Inferior parietal cortex (tissue), 1 donor: Measurements from ENCODE around the gene TPGS1.

Experiments
- DNase-seq: peaks from one replicate; pipeline ENCODE4 v3.0.0-alpha.2; 2016; ENCODE audit errors: extremely low spot score

The TPGS1 gene

DNA sequence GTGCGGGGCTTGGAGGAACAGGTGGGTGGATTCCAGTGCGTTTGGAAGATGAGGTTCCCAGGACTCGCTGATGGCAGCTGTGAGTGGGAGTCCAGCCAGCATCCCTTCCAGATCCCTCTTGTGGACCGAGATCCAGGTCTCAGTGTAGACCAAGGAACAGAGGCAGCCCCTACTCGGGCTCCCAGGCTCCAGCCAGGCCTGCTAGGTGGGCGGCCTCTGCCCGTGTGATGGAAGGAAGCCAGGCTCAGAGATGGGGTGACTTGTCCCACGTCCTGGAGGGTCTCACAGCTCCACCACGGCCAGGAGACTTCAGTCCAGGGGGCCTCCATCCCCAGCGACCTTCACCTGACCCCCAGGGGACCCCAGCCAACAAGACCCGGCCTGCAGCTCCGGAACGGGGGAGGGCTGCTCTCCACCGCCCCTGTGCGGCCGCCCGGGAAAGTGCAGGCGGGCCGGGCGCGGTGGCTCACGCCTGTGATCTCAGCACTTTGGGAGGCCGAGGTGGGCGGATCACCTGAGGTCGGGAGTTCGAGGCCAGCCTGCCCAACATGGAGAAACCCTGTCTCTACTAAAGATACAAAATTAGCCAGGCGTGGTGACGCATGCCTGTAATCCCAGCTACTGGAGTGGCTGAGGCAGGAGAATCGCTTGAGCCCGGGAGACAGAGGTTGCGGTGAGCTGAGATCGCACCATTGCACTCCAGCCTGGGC lies 11.7 kb upstream of the TPGS1 start:
- DNase-seq: no peak

DNA sequence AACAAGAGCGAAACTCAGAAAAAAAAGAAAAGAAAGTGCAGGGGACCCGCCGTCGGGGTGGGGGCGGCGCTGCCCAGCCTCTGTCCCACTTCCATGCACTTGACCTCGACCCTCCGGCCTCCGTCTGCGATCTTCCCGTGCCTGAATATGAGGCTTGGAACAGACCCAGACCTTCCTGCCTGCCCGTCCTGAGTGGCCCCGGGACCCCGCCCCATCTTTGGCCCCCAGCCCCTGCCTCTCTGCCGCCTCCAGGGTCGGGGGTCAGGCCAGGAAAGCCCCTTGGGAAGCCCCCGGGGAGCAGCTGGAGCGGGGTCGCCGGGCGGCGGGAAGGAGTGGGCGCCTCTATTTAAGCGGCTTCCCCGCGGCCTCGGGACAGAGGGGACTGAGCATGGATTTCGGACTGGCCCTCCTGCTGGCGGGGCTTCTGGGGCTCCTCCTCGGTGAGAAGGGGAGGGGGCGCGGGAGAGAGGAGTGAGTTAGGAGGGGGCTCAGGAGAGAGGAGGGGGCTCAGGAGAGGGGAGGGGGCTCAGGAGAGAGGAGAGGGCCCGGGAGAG lies 11.1 kb upstream of the TPGS1 start, which contains the start of gene MADCAM1:
Gene MADCAM1, plus strand, starts transcription at position 375 of the 554 bp plus-strand sequence. Its CDS starts 14 bp downstream, at position 389.
- no peak for DNase-seq

DNA sequence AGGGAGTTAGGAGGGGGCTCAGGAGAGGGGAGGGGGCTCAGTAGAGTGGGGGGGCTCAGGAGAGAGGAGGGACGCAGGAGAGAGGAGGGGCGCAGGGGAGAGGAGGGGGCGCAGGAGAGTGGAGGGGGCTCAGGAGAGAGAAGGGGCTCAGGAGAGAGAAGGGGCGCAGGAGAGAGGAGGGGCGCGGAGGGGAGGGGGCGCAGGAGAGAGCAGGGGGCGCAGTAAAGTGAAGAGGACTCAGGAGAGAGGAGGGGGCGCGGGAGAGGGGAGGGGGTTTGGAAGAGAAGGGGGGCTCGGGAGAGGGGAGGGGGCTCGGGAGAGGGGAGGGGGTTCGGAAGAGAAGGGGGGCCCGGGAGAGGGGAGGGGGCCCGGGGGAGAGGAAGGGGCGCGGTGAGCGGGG lies 10.3 kb upstream of the TPGS1 start:
- DNase-seq: no peak

DNA sequence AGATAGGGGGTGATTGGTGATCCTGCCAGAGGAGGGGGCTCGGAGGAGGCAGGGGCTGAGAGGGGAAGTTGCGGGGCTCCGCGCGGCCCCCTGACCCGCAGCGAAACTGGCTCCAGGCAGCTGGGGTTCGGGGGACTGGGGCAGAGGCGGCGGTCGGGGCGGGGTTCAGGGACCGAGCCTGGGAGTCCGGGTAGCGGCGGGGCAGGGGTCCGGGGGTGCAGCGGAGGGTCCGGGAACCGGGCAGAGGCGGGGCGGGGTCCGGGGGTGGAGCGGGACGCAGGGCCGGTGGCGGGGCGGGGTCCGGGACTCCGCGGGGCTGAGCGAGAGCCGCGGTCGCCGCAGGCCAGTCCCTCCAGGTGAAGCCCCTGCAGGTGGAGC lies 9.8 kb upstream of the TPGS1 start:
- no peak for DNase-seq

DNA sequence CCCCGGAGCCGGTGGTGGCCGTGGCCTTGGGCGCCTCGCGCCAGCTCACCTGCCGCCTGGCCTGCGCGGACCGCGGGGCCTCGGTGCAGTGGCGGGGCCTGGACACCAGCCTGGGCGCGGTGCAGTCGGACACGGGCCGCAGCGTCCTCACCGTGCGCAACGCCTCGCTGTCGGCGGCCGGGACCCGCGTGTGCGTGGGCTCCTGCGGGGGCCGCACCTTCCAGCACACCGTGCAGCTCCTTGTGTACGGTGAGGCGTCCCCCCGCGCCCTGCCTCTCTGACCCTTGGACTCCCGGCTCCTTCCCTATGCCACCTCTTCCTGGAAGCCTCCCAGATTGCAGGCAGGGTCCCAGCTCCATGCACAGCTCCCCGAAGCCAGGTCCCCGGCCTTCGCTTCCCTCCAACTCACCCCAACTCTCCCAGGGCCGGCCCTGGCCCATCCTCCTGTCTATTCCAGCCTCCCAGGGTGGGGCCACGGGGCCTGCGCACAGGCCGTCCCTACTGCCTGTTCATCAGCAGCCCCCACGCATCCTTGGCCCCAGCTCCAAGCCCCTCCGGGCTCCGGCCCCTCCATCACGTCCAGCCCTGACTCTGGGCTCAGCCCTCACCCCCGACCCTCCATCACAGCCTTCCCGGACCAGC lies 9.3 kb upstream of the TPGS1 start:
- DNase-seq: no peak

DNA sequence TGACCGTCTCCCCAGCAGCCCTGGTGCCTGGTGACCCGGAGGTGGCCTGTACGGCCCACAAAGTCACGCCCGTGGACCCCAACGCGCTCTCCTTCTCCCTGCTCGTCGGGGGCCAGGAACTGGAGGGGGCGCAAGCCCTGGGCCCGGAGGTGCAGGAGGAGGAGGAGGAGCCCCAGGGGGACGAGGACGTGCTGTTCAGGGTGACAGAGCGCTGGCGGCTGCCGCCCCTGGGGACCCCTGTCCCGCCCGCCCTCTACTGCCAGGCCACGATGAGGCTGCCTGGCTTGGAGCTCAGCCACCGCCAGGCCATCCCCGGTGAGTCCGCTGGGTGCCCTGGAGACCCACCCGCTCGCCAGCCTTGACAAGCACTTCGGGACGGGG lies 8.8 kb upstream of the TPGS1 start:
- DNase-seq: no peak

DNA sequence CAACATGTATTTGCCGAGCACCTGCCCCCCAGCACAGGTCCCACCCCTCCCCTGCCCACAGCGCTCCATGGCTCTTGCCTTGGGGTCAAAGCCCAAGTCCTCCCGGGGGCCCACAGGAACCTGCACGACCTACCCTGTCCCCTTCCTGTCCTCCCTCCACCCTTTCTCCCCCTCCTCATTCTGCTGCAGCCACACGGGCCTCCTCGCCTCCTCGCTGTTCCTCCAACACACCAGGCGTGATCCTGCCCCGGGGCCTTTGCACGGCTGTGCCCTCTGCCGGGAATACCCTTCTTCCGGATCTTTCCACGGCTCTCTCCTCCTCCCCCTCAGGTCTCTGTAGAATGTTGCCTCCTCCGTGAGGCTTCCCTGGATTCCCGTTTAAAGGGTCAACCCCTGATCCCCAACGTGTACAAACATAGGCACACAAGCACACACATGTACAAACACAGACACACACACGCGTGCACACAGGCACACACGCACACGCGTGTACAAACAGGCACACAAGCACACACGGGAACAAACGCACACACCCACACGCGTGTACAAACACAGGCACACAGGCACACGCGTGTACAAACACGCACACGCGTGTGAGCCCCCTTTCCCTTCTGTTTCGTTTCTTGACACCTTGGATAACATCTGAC lies 8.2 kb upstream of the TPGS1 start:
- DNase-seq: no peak

DNA sequence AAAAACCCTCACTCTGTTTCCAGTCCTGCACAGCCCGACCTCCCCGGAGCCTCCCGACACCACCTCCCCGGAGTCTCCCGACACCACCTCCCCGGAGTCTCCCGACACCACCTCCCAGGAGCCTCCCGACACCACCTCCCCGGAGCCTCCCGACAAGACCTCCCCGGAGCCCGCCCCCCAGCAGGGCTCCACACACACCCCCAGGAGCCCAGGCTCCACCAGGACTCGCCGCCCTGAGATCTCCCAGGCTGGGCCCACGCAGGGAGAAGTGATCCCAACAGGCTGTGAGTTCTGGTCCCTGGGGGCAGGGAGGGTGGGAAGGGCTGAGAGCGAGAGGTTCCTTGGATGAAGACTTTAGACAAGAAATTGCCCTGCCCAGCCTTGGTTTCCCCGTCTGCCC lies 5.7 kb upstream of the TPGS1 start:
- DNase-seq: no peak

DNA sequence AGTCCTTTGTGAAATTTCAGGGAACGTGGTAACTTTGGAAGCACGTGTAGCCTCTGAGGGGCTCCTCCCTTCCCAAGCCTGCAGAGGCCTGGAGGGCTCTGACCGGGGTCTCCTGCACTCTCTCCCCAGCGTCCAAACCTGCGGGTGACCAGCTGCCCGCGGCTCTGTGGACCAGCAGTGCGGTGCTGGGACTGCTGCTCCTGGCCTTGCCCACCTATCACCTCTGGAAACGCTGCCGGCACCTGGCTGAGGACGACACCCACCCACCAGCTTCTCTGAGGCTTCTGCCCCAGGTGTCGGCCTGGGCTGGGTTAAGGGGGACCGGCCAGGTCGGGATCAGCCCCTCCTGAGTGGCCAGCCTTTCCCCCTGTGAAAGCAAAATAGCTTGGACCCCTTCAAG lies 2.7 kb upstream of the TPGS1 start:
- no peak for DNase-seq

DNA sequence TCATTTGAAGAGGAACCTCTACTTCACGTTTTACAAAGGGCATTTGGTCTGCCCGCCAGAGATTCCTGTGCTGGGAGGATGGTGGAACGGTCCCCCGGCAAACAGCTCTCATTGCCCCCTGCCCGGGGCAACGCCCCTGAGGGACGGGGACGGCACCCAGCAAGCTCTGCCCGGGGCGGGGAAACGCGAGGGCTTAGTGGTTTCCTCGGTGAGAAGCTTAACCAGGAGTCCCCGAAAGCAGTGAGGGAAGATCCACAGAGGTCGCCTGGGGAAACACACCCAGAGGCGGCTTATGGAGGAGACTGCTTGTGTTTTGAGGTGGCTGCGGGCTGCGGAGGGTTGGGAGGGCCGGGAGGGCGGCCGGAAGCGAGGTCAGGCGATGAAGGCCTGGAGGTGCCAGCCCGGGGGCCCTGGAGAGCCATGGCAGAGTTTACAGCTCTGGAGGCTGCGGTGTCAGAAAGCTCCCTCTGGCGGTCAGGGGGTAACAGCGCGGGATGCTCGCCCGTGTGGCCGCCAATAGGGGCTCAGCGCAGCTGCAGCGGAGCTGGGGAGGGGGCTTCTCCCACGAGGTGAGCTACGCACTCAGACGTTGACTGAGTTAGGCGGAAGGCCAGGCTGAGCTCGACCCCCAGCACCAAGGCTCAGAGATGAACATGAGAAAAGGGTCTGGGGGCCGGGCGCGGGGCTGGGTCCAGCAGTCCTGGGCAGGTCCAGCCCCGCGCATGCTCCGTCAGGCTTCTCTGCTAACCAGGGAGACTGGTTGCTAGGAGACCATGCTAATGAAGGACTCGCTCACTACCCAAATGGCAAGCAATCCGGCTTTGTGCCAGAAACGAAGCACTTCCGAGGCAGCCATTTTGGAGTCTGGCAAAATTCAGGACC lies 652 bp upstream of the TPGS1 start:
- DNase-seq: peak; percentile 89

DNA sequence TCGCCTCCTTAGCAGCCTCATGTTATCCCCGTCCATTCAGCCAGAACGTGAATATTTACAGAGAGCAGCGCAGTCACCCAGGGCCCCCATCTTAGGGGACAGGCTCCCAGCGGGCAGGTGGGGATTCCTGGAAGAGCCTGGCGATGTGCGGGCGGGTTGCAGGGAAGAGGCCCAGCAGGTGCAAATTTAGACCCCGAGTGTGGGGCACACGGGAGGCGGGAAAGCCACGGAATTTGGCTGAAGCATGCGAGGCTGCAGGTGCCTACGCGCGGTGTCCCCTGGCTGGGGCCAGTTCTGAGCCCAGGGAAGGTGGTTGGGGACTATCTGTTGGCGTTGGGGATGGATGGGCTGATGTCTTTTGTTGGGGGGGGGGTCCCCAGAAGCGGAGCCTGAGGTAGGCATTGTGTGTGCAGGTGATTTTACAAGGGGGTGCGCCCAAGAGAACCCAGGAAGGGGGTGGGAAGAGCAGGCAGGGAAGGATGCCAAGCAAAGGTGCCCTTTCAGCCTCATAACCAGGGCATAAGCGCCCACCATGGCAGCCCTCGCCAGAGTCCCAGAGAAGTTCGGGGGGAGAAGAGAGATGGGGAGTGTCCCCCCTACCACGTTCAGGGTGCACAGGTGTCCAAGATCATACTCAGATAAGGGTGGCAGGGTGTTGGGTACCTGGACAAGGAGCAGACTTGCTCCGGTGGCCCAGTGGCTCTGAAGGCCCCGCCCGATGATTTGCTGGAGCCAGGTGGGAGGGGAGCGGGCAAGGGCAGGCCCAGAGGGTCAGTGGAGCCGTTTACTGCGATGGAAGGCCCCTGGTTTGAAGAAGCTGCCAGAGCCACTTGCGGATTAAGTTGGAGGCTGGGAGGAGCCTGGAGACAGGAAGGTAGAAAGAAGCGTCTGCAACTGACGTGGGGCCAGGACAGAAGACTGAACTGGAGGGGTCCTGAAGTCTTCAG lies 1.2 kb downstream of the TPGS1 start:
- DNase-seq: no peak

DNA sequence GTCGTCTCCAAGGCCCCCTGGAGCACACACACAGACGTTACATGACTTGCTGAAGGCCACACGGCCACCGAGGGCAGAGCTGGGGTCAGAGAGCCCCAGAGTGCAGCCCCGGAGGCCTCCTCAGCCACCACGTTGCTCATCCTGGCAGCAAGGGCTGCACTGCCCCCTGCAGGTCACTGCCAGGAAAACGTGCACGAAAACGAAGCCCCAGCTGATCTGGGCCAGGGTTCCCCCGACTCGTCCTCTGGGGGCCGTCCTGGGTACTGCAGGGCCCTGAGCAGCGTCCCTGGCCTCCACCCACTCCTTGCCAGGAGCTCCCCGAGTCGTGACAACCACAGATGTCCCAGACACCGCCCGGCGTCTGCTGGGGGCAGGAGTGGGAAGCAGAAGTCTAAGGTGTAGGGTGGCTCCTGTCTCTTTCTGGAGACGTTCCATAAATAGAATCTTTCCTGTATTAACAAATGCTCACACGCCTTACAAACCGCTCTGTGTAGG lies 3.4 kb downstream of the TPGS1 start:
- peak; percentile 74 for DNase-seq

DNA sequence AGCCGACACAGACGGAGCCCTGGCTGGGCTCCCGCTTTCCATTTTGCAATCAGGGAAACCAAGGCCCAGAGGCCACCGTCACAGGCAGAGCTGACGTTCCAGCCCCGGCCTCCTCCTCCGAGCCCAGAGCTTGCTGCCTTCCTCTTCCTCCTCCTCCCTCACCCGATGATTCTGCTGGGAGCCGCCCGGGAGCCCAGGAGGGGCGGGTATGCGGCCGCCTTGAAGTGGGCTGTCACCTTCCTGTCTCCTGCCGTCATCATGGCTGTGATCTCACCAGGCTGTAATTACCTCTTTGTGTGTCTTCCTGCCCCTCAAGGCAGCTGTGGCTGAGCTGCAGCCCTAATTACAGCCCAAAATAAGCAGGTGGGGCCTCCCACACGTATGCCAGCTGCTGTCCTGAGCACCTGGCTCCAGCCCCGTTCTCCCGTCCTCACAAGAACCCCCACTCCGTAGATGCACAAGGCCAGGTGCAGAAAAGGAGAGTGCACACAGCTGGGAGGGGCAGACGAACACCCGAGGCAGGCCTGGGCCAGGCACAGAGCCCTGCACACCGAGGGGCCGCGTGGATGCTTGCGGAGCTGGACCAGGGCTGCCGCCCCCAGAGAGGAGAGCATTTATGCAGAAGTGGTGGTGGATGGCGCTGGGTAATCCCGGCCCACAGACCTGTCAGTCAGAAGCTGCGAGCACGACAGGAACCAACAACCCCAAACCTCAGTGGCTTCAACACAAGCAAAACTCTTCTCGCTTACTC lies 4.0 kb downstream of the TPGS1 start:
- no peak for DNase-seq

DNA sequence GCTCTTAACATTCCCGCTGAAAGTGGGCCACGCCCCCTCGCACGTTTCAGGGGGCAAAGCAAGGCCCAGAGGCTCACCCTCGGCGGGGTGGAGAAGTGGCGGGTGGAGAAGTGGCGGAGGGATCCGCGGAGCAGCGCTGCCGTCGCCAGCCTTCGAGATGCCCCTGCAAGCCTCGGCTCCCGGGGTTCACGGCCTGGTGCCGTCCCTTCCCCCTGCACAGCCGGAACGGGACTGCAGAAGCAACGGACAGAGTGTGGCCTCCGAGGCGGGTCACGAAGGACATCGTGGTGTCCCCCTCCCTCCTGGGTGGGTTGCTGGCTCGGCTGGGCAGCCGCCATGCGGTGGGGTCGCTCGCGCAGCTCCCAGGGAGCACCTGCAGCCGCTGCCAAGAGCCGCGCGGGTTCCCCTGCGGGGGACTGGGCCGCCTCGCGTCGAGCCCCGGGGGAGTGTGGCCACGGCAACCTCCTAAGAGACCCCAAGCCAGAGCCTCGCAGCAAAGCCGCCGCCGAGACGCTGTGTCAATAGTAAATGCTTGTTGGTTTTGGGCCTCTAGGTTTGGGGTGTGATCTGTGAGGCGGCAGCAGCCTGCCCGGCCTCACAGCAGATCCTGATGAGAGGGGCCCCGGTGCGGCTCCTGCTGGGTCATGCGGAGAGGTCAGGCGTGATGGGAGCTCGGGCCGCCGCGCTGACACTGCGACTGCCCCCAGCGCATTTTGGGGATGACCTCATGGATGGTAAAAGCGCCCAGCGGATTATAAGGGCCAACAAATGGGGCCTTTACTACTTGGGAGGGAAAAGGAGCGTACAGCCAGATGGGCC lies 5.5 kb downstream of the TPGS1 start:
- no peak for DNase-seq

DNA sequence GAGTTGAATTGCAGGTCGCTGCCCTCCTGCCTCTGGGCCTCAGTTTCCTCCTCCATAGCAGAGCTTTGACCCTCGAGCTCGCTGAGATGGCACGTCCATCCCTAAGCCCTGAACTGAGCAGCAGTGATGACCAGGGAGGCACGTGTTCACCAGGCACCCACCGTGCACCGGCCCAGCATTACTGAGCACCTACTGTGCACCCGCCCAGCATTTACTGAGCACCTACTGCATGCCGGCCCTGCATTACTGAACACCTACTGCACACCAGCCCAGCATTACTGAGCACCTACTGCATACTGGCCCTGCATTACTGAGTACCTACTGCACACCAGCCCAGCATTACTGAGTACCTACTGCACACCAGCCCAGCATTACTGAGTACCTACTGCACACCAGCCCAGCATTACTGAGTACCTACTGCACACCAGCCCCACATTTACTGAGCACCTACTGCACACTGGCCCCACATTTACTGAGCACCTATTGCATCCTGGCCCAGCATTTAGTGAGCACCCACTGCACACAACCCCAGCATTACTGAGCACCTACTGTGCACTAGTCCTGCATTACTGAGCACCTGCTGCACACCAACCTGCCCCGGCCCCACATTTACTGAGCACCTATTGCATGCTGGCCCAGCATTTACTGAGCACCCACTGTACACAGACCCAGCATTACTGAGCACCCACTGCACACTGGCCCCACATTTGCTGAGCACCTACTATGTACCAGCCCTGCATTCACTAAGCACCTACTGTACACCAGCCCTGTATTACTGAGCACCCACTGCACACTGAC lies 6.3 kb downstream of the TPGS1 start:
- DNase-seq: no peak

DNA sequence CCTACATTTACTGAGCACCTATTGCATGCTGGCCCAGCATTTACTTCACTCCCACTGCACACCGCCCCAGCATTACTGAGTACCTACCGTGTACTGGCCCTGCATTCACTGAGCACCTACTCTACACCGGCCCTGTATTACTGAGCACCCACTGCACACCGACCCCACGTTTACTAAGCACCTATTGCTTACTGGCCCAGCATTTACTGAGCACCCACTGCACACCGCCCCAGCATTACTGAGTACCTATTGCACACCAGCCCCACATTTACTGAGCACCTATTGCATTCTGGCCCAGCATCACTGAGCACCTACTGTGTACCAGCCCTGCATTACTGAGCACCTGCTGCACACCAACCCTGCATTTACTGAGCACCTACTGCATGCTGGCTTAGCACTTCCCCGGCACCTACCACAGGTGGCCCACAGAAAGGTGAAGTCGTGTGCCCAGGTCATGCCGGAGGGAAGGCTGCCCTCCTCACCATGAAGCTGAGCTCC lies 6.9 kb downstream of the TPGS1 start:
- no peak for DNase-seq

DNA sequence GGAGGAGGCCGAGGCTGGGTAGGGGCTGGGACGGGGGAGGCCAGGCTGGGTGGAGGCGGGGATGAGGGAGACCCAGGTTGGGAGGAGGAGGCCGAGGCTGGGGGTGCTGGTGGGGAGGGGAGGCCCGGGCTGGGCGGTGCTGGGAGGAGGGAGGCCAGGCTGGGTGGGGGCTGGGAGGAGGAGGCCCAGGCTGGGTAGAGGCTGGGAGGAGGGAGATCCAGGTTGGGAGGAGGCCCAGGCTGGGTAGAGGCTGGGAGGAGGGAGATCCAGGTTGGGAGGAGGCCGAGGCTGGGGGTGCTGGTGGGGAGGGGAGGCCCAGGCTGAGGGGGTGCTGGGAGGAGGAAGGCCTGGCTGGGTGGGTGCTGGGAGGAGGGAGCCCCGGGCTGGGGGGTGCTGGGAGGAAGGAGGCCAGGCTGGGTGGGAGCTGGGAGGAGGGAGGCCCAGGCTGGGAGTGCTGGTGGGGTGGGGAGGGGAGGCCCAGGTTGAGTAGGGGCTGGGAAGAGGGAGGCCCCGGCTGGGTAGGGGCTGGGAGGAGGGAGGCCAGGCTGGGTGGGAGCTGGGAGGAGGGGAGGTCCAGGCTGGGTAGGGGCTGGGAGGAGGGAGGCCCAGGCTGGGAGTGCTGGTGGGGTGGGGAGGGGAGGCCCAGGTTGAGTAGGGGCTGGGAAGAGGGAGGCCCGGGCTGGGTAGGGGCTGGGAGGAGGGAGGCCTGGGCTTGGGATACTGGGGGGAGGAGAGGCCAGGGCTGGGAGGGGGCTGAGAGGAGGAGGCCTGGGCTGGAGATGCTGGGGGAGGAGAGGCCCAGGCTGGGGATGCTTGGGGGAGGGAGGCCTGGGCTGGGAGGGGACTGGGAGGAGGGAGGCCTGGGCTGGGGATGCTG lies 10.7 kb downstream of the TPGS1 start:
- DNase-seq: no peak
